Naive thymus-derived CD8-positive, alpha-beta T cell (primary cell): ENCODE measurements around the gene RER1. TPM values are rescaled to one million over a fixed set of nuclear protein-coding genes. Genes with fewer than 3 reads are reported as not detected.

Source experiments
- ATAC-seq, 2 donors: fragments of 150-1000 bp; cut with Tn5 transposase in 1 of 2; sonication (Bioruptor Pico), chemical (Tn5 transposase) in 1 of 2; 1 replicate in 1 of 2; 2 replicates in 1 of 2; pipeline ENCODE4 v1.10.0; 2021; ENCODE audit warnings: mild to moderate bottlenecking in 2 of 2, moderate library complexity in 2 of 2
- POLR2A ChIA-PET: fragments of 350-600 bp; sonication (Branson Sonifier 250); formaldehyde crosslinking; loops from one replicate; lab custom pipeline; 2021; ENCODE audit warnings: antibody characterized with exemption; lab: Charles Lee
- DNase-seq, 10 donors: peaks; one replicate each; pipeline versions ENCODE4 v3.0.0 to v3.0.0-alpha.2; 2020 to 2022
- H3K27ac Mint-ChIP-seq, 10 donors: one replicate each; pipeline ENCODE4 v1.8.0; 2020 to 2022; ENCODE audit warnings: mild to moderate bottlenecking in 10 of 10, mixed read lengths in 10 of 10, moderate library complexity in 4 of 10, inconsistent platforms in 1 of 10
- H3K27me3 Mint-ChIP-seq, 5 donors: one replicate each; pipeline ENCODE4 v1.8.0; 2021 to 2022; ENCODE audit warnings: mixed read lengths in 5 of 5
- H3K36me3 Mint-ChIP-seq, 3 donors: one replicate each; pipeline ENCODE4 v1.8.0; 2020 to 2022; ENCODE audit warnings: mixed read lengths in 3 of 3, mild to moderate bottlenecking in 2 of 3, inconsistent platforms in 1 of 3
- H3K4me1 Mint-ChIP-seq, 4 donors: one replicate each; pipeline ENCODE4 v1.8.0; 2021 to 2022; ENCODE audit warnings: mixed read lengths in 4 of 4
- H3K4me3 Mint-ChIP-seq, 10 donors: one replicate each; pipeline ENCODE4 v1.8.0; 2020 to 2022; ENCODE audit warnings: mild to moderate bottlenecking in 10 of 10, mixed read lengths in 10 of 10, moderate library complexity in 6 of 10, inconsistent platforms in 1 of 10
- H3K9me3 Mint-ChIP-seq, 9 donors: one replicate each; pipeline ENCODE4 v1.8.0; 2020 to 2022; ENCODE audit warnings: mixed read lengths in 9 of 9, mild to moderate bottlenecking in 3 of 9, inconsistent platforms in 1 of 9, moderate library complexity in 1 of 9
- polyA plus RNA-seq, 3 donors: library from polyadenylated mRNA; unstranded; fragments of 300-500 nt; fragmentation: Illumina TruSeq; gene quantifications; one replicate each; pipeline ENCODE4 v1.2.3, GENCODE V29; 2021
- total RNA-seq, 8 experiments: library from RNA in 2 of 8; stranded (reverse) in 2 of 8; gene quantifications; one replicate each; pipeline ENCODE4 v1.2.3 and lab custom pipeline; 2021 to 2026

The RER1 gene
- total and polyA plus RNA-seq, 5 experiments from 2014 or later: 118 to 146 (median 131) TPM

DNA sequence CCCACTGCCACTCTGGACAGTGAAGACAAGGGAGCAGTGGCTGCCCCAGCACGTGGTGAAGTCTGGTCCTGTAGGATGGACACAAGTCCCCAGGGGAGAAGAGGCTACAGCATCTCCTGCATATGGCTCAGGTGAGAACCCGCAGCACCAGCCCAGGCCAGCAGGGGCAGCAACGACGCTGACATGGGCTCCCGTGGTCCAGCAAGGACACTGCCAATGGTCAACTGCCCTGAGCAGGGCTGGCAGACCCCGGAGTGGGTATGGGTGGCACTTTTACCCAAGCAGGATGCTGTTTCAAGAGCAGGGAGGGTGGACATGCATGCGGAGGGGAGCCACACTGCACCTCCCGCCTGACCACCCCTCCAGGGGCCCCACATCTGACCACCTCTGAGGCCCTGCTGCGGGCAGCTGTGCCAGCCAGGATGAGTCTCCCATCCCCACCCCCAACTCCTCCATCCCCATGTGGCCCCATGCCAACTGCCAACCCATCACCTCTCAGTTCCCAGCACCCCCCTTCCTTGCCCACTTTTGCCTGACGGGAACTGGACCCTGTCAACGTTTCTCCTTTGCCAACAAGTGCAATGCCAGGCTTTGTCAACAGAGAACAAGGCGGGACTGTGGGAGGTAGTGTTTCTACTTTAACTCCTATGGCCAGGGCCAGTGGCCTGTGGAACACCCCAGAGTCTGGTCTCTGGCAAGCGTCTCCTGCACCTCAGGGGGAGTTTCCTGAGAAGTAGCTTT lies 8.8 kb upstream of the RER1 start:
- peak in 6 of 10 donors; percentile 16 to 69 (median 19) for DNase-seq
- peak overlapping the region in 1 of 10 donors; percentile 33 for H3K27ac Mint-ChIP-seq
- POLR2A ChIA-PET: interaction anchor here (0.6 to 3.4 kb wide), 9 partner anchors 8 to 193 kb away, joined by 3 to 60 read pairs (median 7); partner anchors contain the start of genes FAAP20, MORN1 and RER1
- no peak overlapping the region for H3K4me3 Mint-ChIP-seq
- H3K9me3 Mint-ChIP-seq: no peaks in the 10 kb centered on the region
- peak; percentile 11 to 19 for ATAC-seq
- no peaks in the 10 kb centered on the region for H3K36me3 Mint-ChIP-seq
- no peaks in the 10 kb centered on the region for H3K27me3 Mint-ChIP-seq
- peaks cover 0 to 6% (median 2%) of the 10 kb centered on the region in 4 donors for H3K4me1 Mint-ChIP-seq

DNA sequence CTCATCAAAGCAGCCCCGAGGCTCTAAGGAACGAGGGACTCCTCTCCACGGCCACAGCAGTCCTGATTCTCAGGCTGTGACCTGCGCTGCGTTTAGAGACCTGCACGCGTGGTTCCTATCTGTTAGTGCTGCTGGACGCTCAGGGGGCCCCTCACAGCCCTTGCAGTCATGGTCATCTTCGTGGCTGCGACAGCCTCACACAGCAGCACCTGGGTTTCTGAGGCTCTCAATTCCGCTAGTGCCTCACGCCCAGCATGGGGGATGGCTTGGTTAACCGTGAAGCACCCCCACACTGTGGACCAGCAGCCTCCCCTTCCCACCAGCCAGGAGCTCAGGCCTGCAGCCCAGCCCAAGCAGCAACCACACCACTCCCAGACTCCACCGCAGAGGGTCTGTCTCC lies 8.1 kb upstream of the RER1 start:
- DNase-seq (peak in 1 of 10 donors; percentile 26), ATAC-seq (no peak)
- peak overlapping the region in 2 of 10 donors; percentile 48 to 91 for H3K27ac Mint-ChIP-seq
- H3K9me3 Mint-ChIP-seq: no peaks in the 10 kb centered on the region
- POLR2A ChIA-PET: interaction anchor here (1.5 kb wide), 1 partner anchor 189 kb away, joined by 6 read pairs; the partner anchor contains the start of gene FAAP20
- H3K4me3 Mint-ChIP-seq: no peak overlapping the region
- no peaks in the 10 kb centered on the region for H3K27me3 Mint-ChIP-seq
- H3K36me3 Mint-ChIP-seq: no peaks in the 10 kb centered on the region
- H3K4me1 Mint-ChIP-seq: peaks cover 0 to 6% (median 2%) of the 10 kb centered on the region in 4 donors

DNA sequence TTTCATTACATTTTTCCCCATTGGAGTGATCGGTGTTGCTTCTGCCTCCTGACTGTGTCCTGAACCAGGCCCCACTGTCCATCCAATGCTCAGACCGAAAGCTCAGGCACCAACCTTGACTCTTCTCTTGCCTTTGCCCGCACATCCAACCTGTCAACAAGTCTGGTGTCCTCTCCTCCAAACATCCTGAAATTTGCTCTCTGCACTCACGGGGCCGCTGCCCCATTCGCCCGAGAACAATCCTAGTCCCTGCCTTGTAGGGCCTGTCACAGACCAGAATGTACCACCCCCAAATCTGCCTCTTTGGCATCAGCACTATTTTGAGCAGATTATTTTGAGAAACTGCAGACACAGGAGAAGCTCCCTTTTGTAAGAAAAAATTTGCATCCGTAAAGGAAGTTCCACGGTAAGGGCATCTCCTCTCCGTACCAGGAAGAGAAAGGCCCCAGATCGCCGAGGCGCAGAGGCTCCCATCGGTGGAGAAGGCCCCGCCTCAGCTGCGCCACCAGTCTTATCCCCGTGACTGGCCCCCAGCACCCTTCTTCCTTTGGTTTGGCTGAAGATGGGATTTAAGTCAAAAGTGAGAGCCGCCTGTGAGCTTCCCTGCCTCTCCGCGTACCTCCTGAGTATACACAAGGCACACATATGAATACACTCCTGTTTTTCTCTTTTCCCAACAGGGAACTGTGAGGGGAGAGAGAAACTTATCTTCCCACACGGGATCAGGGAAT lies 7.3 kb upstream of the RER1 start:
- Mint-ChIP-seq H3K36me3 (no peaks in the 10 kb centered on the region), H3K4me1 (peaks cover 0 to 6% (median under 1%) of the 10 kb centered on the region in 4 donors), H3K27ac (peak overlapping the region in 2 of 10 donors; percentile 48 to 91), H3K27me3 (no peaks in the 10 kb centered on the region), H3K9me3 (no peaks in the 10 kb centered on the region), H3K4me3 (no peak overlapping the region)
- POLR2A ChIA-PET: interaction anchor here (1.5 kb wide), 1 partner anchor 189 kb away, joined by 6 read pairs; the partner anchor contains the start of gene FAAP20
- DNase-seq: peak in 1 of 10 donors; percentile 37
- no peak for ATAC-seq

DNA sequence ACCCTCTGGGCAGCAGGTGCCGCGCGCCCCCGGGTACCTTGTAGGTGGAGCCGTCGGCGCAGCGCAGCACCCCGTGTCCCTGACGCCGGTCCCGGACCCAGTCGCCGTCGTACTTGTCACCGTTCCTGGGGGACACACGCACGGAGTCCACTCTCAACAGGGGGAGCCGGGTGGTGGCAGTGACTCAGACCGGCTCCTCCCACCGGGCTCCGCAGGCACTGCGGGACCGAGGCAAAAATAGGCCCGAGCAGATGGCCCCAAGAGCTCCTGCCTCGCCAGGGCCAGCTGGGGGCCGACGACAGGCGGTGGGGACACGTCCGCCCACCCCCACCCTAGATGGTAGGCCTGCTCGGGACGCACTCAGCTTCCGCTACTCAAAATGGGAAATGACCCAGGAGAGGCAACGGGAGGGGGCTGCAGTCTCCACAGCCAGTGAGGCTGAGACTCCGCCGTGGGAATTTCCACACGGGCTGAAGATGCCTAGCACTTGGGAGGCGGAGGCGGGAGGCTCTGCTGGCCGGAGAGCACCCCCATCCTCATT lies 6.6 kb upstream of the RER1 start:
- ATAC-seq (no peak), DNase-seq (peak in 1 of 10 donors; percentile 56)
- POLR2A ChIA-PET: interaction anchor here (1.5 kb wide), 1 partner anchor 190 kb away, joined by 6 read pairs; the partner anchor contains the start of gene FAAP20

DNA sequence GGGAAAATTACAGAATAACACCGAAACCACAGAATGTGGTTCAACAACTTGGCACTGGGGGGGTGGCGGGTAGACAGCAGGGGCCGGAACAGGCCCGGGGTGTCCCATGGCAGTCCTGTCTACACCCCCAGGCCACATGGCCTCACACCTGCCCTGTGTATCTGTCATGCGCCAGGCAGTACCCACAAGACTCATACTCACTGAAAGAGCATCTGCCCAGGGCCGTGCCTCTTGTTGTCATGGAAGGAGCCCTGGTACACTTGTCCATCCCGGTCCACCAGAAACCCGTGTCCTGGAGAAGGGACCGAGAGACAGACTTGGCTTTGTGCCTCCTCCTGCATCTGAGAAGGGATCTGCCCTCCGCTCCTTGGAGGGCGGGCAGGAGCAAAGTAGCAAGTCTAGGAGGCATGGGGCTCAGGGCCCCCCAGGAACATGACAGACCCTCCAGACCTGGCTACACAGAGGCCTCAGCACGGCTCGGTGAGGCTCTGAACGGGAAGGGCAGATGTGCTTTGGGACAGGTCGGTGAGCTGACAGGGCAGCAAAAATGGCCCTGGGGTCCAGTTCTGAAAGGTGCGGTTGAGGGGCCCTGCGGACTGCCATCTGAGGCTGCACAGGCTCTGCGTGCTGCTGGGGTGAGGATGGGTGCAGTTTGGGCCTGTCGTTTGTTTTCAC lies 5.9 kb upstream of the RER1 start:
- Mint-ChIP-seq H3K4me3 (no peak overlapping the region), H3K36me3 (no peaks in the 10 kb centered on the region), H3K4me1 (peaks cover 2 to 14% (median 8%) of the 10 kb centered on the region in 4 donors), H3K27me3 (no peaks in the 10 kb centered on the region), H3K9me3 (no peaks in the 10 kb centered on the region), H3K27ac (peak overlapping the region in 1 of 10 donors; percentile 2)
- ATAC-seq (no peak), DNase-seq (peak in 1 of 10 donors; percentile 15)
- POLR2A ChIA-PET: no interaction called here

More for the DNA sequence above, 6.6 kb upstream of the RER1 start:
- no peaks in the 10 kb centered on the region for H3K9me3 Mint-ChIP-seq
- H3K27me3 Mint-ChIP-seq: no peaks in the 10 kb centered on the region
- no peak overlapping the region for H3K4me3 Mint-ChIP-seq
- H3K36me3 Mint-ChIP-seq: no peaks in the 10 kb centered on the region
- H3K27ac Mint-ChIP-seq: no peak overlapping the region
- peaks cover under 1 to 7% (median 2%) of the 10 kb centered on the region in 4 donors for H3K4me1 Mint-ChIP-seq

DNA sequence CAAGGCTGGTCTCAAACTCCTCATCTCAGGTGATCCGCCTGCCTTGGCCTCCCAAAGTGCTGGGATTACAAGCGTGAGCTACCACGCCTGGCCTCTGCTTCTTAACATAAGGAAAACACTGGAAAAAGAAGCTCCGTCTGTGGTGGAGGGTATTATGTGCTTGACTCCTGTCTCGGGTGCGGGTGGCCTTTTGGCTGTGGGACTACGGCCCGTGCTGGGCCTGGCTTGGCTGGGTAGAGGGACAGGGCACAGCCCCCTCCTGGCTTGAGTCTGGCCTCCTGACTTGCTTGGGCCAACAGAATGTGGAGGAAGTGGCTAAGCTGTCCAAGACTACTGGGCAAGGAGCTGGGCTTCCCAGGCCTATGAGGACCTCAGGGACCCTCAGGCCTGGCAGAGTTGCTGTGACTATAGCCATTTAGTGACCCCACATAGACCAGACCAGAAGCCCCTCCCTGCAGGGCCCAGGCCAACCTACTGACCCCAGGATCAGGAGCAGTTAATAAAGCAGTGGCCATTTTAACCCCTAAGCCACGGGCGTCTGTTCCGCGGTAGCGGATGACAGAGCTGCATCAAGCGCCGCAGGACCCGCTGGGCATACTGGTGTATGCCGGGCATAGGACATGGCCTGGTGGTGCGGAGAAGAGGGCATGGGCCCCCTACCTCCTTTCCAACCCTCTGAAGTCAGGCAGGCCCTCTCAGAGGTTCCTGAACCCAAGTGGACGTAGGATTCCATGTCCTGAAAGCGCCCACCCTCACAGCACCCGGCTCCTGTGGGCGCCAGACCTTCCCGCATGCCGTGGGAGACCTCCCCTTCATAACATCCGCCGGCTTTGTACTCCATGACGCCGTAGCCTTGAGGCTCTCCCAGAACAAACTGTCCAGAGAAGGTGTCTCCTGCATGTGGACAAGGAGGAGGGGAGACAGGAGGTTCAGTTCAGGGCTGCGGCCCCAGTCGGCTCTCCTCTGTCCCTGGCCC lies 4.7 kb upstream of the RER1 start:
- ATAC-seq (no peak), DNase-seq (peak in 1 of 10 donors; percentile 54)
- Mint-ChIP-seq H3K4me3 (no peak overlapping the region), H3K27me3 (no peaks in the 10 kb centered on the region), H3K36me3 (no peaks in the 10 kb centered on the region), H3K27ac (peak overlapping the region in 1 of 10 donors; percentile 12), H3K9me3 (no peaks in the 10 kb centered on the region), H3K4me1 (peaks cover 2 to 14% (median 8%) of the 10 kb centered on the region in 4 donors)
- POLR2A ChIA-PET: interaction anchor here (1.0 to 3.2 kb wide), 2 partner anchors 10 to 191 kb away, joined by 3 to 9 read pairs; partner anchors contain the start of gene FAAP20

DNA sequence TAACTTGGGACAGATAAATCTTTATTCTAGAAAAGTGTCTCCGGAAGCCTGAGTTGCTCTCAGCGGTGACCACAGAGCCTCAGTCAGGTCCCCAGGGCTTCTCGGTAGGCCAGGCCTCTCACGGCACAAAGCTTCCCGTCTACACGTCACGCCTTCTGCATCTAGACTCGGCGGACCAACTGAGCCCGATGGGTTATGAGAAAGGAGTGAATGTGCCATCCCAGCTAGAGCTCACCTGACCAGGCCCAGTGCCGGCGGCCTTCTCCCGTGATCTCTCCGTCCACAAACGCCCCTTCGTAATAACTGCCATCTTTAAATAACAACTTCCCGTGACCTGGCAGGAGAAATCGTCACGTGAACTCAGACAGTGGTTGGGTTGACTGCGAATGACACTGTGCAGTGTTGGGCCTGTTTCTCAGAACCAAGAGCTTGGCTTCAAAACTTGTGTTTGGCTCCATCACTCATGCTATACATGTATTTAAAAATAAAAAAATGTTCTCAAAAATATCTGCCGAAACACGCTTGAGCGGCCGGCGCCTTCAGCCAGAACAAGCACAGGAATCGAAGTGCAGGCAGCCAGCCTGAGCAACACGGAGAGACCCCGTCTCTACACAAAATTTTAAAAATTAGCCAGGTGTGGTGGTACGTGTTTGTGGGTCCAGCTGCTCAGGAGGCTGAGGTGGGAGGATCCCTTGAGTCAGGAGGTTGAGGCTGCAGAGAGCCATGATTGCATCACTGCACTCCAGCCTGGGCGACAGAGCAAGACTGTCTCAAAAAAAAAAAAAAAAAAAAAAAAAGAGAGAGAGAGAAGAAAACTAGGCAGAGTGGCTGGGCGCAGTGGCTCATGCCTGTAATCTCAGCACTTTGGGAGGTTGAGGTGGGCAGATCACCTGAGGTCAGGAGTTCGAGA lies 3.4 kb upstream of the RER1 start:
- Mint-ChIP-seq H3K36me3 (peaks cover 0 to 9% (median 0%) of the 10 kb centered on the region in 3 donors), H3K27ac (peak overlapping the region in 1 of 10 donors; percentile 34), H3K4me1 (peaks cover 12 to 21% (median 19%) of the 10 kb centered on the region in 4 donors), H3K27me3 (no peaks in the 10 kb centered on the region), H3K4me3 (no peak overlapping the region), H3K9me3 (no peaks in the 10 kb centered on the region)
- ATAC-seq (no peak), DNase-seq (peak in 1 of 10 donors; percentile 37)
- POLR2A ChIA-PET: interaction anchor here (0.6 to 3.2 kb wide), 4 partner anchors 12 to 227 kb away, joined by 3 to 9 read pairs (median 4); partner anchors contain the start of gene FAAP20

DNA sequence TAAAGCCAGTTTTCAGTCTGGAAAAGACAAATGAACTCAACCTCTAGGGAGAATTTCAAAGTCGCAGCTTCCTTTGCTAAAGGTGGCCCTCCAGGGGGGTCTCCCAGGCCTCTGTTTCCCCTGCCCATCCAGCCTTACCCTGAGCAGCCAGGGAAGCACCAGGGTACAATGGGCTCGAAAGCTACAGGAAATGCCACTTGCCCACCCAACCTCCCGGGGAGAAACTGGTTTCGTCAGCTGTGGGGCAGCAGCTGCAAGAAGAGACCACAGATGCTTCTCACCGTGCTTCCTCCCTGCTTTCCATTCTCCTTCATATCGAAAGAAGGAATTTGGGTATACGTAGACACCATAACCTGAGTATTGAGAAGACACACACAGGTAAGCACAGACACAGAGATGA lies 2.0 kb upstream of the RER1 start:
- Mint-ChIP-seq H3K9me3 (no peaks in the 10 kb centered on the region), H3K36me3 (peaks cover 0 to 18% (median 1%) of the 10 kb centered on the region in 3 donors), H3K4me3 (peak overlapping the region; percentile 69 to 89 (median 80)), H3K4me1 (peaks cover 19 to 35% (median 33%) of the 10 kb centered on the region in 4 donors), H3K27me3 (no peaks in the 10 kb centered on the region), H3K27ac (peak overlapping the region in 5 of 10 donors; percentile 51 to 91 (median 55))
- POLR2A ChIA-PET: interaction anchor here (0.6 to 3.2 kb wide), 4 partner anchors 24 to 215 kb away, joined by 3 to 9 read pairs (median 4); partner anchors contain the start of genes FAAP20 and PRXL2B
- peak in 1 of 10 donors; percentile 34 for DNase-seq
- no peak for ATAC-seq

DNA sequence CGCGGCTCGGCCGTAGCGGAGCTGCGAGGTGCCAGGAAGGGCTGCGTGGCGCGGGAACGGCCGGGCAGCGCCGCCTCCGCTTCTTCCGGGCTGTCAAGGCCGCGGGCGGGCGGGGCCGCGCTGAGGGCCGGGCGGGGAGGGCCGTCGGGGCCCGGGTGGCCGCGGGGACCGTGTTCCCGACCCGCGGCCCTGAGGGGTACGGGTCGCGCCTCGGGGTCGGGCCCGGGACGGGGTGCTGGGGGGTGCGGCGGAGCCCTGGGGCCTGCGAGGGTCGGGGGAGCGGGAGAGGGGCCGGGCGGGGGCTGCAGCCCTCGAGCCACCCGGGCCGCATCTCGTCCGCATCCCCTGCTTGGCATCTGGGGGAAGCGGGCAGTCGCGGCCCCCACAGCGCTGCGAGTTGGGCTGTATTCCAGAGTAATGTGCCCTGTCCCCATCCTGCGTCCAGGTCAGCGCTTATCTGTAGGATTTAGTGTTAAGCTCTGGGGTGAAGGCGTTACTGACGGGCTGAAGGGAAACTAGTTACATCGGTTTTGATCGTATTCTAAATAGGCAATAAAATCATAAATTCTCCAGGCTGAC lies 379 bp downstream of the RER1 start:
- ATAC-seq: no peak
- peak overlapping the region; percentile 87 to 94 (median 92) for H3K27ac Mint-ChIP-seq
- no peaks in the 10 kb centered on the region for H3K27me3 Mint-ChIP-seq
- H3K4me1 Mint-ChIP-seq: peaks cover 22 to 49% (median 40%) of the 10 kb centered on the region in 4 donors
- H3K9me3 Mint-ChIP-seq: no peaks in the 10 kb centered on the region
- peaks cover 0 to 34% (median 4%) of the 10 kb centered on the region in 3 donors for H3K36me3 Mint-ChIP-seq
- H3K4me3 Mint-ChIP-seq: peak overlapping the region; percentile 82 to 94 (median 90)
- no peak for DNase-seq
- POLR2A ChIA-PET: interaction anchor here (0.7 to 2.7 kb wide), 25 partner anchors 8 to 243 kb away, joined by 3 to 16 read pairs (median 8); partner anchors contain the start of genes FAAP20, PANK4, PEX10 and PRXL2B
